Measurements from ENCODE around the gene CD47.

Gene CD47

DNA sequence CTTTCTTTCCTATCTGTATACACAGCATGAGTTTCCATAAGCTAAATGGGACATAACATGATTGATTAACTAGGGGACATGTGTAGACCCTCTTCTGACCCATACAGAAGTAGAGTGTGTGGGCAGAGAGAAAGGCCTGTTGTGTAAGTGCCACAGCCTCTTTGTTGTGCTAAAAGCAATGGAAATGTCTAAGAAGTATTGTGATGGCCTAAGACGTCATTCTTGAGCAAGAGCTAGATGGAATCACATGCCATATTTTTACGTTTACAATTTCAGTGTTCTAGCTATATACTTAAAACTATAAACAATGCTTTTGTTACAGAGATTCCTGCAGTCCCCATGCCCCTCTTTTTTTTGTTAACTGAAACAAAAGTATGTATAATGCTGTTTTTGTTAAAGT, 61.9 kb downstream of the CD47 start:
- Histone ChIP-seq H3K4me1 (ENCODE audit: control insufficient read depth, insufficient read depth, low read length) (peaks cover 4% of the 10 kb centered on the region; the same call in 1 of the 2 replicates), H3K9me3 (ENCODE audit: control insufficient read depth, insufficient read depth, low read depth, low read length) (peaks cover 10% of the 10 kb centered on the region; the same call in 1 of the 2 replicates), H3K27ac (ENCODE audit: low read depth, low read length) (no peak overlapping the region)

DNA sequence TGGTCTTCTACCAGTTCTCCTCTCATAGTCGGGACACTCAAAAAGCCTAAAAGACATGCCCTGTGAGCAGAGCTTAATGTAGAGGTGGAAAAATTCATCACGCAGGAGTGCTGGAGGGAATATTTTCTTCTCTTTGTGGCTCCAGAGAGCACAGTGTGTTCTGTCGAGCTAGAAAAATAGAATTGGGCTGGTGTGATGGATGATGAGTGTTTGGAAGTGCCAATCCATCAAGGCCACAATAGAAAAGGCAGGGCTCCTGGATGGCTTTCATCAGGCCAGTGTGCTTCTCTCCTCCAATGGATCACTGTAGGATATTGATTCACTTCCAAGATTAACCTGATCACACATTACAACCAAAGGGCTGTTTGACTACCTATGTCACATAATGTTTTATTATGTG, 65.7 kb downstream of the CD47 start:
- H3K9me3 ChIP-seq (ENCODE audit: control insufficient read depth, insufficient read depth, low read depth, low read length), result peaks cover 11% of the 10 kb centered on the region; the same call in 1 of the 2 replicates
- H3K4me1 ChIP-seq (ENCODE audit: control insufficient read depth, insufficient read depth, low read length), result peaks cover 10% of the 10 kb centered on the region
- no peak overlapping the region for H3K4me3 ChIP-seq (ENCODE audit: low read depth, low read length)
- no peaks in the 10 kb centered on the region for H3K27me3 ChIP-seq (ENCODE audit: control insufficient read depth, insufficient read depth, low read length)
- H3K9ac ChIP-seq (ENCODE audit: low read length), result no peak overlapping the region
- H3K27ac ChIP-seq (ENCODE audit: low read depth, low read length), result no peak overlapping the region
- H3K36me3 ChIP-seq (ENCODE audit: control insufficient read depth, insufficient read depth, low read length), result no peaks in the 10 kb centered on the region

More for the DNA sequence above, 61.9 kb downstream of the CD47 start:
- no peaks in the 10 kb centered on the region for H3K36me3 ChIP-seq (ENCODE audit: control insufficient read depth, insufficient read depth, low read length)
- H3K9ac ChIP-seq (ENCODE audit: low read length), result no peak overlapping the region
- H3K27me3 ChIP-seq (ENCODE audit: control insufficient read depth, insufficient read depth, low read length), result no peaks in the 10 kb centered on the region
- H3K4me3 ChIP-seq (ENCODE audit: low read depth, low read length), result no peak overlapping the region

DNA sequence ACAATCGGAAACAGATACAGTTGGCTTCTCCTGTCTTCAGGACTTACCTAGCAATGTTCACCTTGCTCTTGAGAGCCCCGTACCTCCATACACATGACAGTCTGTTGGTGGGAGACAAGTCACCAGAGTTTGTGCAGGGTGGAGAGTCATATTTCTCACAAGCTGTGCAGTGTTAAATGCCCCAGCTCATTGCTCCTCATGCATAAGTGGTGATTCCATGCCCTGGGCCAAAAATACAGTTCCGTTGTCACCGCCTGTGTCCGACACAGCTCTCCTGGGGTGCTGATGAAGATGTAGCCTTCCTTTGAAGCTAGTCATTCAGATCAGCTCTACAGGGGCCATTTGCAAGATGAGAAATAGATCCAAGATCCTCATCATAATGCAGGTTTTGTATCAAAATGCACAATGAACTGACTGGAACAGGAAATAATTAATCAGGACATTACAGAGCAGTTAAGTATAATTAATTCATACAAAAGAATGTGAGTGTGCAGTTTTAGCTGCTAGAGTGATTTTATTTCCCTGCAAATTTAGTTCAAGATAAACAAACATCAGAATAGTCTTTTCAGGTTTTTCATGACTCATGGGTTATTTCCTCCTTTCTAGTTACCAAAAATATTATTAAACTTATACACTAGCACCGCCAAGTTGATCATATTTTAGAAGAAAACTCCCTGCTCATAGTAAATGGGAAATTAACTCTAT, 66.5 kb downstream of the CD47 start:
- H3K9ac ChIP-seq (ENCODE audit: low read length), result no peak overlapping the region
- peaks cover 11% of the 10 kb centered on the region; the same call in 1 of the 2 replicates for H3K9me3 ChIP-seq (ENCODE audit: control insufficient read depth, insufficient read depth, low read depth, low read length)
- peaks cover 10% of the 10 kb centered on the region for H3K4me1 ChIP-seq (ENCODE audit: control insufficient read depth, insufficient read depth, low read length)
- H3K27me3 ChIP-seq (ENCODE audit: control insufficient read depth, insufficient read depth, low read length), result no peaks in the 10 kb centered on the region
- no peaks in the 10 kb centered on the region for H3K36me3 ChIP-seq (ENCODE audit: control insufficient read depth, insufficient read depth, low read length)
- H3K4me3 ChIP-seq (ENCODE audit: low read depth, low read length), result no peak overlapping the region
- H3K27ac ChIP-seq (ENCODE audit: low read depth, low read length), result no peak overlapping the region

DNA sequence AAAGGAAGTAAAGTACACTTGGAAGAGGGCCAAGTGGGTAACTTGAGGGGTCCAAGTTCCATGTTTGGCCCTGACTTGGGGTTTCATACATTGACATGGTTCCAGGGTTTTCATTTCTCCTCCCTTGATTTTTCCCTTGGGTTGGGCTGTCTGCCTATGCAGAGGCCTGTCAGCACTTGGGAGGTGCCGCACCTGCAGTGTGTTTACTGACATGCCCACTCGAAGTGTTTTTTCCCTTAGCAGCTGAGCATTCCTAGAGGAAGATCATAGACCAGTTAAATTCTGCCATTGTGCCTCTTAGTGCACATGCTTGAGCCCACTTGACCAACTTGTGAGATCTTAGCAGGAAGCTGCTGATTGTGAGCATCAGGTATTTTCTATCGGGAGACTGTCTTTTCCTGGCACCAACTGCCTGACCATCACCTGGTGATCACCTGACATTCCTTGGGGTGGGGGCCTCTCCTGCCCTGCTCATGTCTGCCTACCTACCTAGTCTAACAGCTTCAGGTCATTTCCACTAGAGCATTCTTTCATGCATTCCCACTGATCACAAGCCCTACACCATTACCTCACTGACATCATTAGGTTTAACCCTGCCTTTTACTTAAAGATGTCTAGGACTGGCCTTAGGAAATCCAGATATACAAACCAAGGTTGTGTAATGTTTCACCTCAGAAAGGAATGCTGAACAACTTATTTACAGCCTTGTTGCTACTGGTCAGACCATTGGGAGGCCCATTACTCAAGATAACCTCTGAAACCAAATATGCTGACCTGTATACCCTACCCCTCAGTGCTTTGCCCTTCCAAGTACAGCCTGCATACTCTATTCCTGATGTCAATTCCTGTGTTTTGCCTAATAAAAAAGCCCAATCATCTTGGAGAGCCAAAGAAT, 68.3 kb downstream of the CD47 start:
- Histone ChIP-seq H3K27me3 (ENCODE audit: control insufficient read depth, insufficient read depth, low read length) (no peaks in the 10 kb centered on the region), H3K9me3 (ENCODE audit: control insufficient read depth, insufficient read depth, low read depth, low read length) (peaks cover 9% of the 10 kb centered on the region; the same call in 1 of the 2 replicates), H3K4me3 (ENCODE audit: low read depth, low read length) (no peak overlapping the region), H3K27ac (ENCODE audit: low read depth, low read length) (no peak overlapping the region), H3K36me3 (ENCODE audit: control insufficient read depth, insufficient read depth, low read length) (no peaks in the 10 kb centered on the region), H3K4me1 (ENCODE audit: control insufficient read depth, insufficient read depth, low read length) (peaks cover 9% of the 10 kb centered on the region), H3K9ac (ENCODE audit: low read length) (no peak overlapping the region)

DNA sequence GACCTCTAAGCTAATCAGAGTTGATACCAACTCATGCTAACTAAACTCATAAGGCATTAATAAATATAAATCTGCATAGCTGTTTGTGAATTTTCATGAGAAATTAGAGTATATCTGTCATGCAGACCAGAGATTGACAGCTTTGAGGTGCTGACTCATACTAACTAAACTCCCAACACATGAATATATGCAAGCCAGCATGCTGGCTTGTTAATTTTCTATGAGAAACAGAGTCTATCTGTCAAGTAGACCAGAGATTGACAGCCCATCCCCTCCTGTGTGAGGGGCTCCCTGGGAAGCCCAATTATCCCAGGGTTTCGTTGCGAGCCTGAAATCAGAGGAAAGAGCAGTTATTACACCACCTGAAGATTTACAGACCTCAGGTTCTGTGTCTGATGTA, 69.3 kb downstream of the CD47 start:
- 0 out of 2 replicates have a peak, but pooled peaks cover 5% of the 10 kb centered on the region for H3K9me3 ChIP-seq (ENCODE audit: control insufficient read depth, insufficient read depth, low read depth, low read length)
- no peaks in the 10 kb centered on the region for H3K27me3 ChIP-seq (ENCODE audit: control insufficient read depth, insufficient read depth, low read length)
- H3K4me1 ChIP-seq (ENCODE audit: control insufficient read depth, insufficient read depth, low read length), result peaks cover 9% of the 10 kb centered on the region

DNA sequence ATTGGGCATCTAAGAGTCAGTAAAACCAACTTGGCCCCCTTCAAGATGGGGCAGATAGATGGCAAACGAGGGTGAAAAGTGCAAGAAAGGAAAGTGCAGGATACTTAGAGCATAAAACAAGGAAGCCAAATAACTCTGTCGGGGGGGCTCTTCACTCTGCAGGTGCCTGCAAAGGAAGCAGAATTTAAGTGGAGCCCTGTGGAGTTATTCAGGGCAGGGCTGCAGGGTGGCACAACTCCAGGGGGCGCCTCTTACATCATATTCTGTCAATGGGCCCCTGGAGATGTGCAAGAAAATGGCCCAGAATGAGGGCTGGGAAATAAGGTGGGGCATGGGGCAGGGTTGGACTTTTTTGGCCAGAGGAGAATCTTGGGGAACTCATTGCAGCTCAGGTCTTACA, 69.7 kb downstream of the CD47 start:
- H3K9ac ChIP-seq (ENCODE audit: low read length), result no peak overlapping the region
- no peaks in the 10 kb centered on the region for H3K27me3 ChIP-seq (ENCODE audit: control insufficient read depth, insufficient read depth, low read length)
- no peaks in the 10 kb centered on the region for H3K36me3 ChIP-seq (ENCODE audit: control insufficient read depth, insufficient read depth, low read length)
- H3K4me1 ChIP-seq (ENCODE audit: control insufficient read depth, insufficient read depth, low read length), result peaks cover 9% of the 10 kb centered on the region
- 0 out of 2 replicates have a peak, but pooled peaks cover 5% of the 10 kb centered on the region for H3K9me3 ChIP-seq (ENCODE audit: control insufficient read depth, insufficient read depth, low read depth, low read length)
- H3K27ac ChIP-seq (ENCODE audit: low read depth, low read length), result no peak overlapping the region
- no peak overlapping the region for H3K4me3 ChIP-seq (ENCODE audit: low read depth, low read length)

More for the DNA sequence above, 69.3 kb downstream of the CD47 start:
- H3K27ac ChIP-seq (ENCODE audit: low read depth, low read length), result no peak overlapping the region
- H3K36me3 ChIP-seq (ENCODE audit: control insufficient read depth, insufficient read depth, low read length), result no peaks in the 10 kb centered on the region
- no peak overlapping the region for H3K4me3 ChIP-seq (ENCODE audit: low read depth, low read length)
- H3K9ac ChIP-seq (ENCODE audit: low read length), result no peak overlapping the region

DNA sequence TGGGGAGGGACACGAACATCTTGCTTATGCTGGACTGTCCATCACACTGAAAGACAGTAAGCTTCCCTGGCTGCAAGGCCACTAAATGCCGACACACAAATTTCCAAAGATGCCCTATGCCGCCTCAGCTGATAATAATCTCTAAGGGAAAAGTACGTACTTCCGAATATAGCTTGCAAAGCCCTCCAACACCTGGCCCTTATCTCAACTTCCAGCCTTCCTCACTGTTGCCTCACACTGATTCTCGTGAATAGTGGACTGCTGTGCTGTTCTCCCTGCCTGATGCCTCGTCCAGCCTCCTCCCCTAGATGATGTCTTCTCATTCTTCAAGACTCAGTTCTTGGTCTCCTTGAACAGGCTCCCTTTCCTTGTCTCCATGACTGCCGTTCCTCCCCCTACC, 72.3 kb downstream of the CD47 start:
- Histone ChIP-seq H3K27ac (ENCODE audit: low read depth, low read length) (no peak overlapping the region), H3K36me3 (ENCODE audit: control insufficient read depth, insufficient read depth, low read length) (no peaks in the 10 kb centered on the region), H3K9ac (ENCODE audit: low read length) (no peak overlapping the region), H3K4me3 (ENCODE audit: low read depth, low read length) (no peak overlapping the region), H3K27me3 (ENCODE audit: control insufficient read depth, insufficient read depth, low read length) (no peaks in the 10 kb centered on the region), H3K9me3 (ENCODE audit: control insufficient read depth, insufficient read depth, low read depth, low read length) (no peaks in the 10 kb centered on the region), H3K4me1 (ENCODE audit: control insufficient read depth, insufficient read depth, low read length) (peaks cover 9% of the 10 kb centered on the region)

DNA sequence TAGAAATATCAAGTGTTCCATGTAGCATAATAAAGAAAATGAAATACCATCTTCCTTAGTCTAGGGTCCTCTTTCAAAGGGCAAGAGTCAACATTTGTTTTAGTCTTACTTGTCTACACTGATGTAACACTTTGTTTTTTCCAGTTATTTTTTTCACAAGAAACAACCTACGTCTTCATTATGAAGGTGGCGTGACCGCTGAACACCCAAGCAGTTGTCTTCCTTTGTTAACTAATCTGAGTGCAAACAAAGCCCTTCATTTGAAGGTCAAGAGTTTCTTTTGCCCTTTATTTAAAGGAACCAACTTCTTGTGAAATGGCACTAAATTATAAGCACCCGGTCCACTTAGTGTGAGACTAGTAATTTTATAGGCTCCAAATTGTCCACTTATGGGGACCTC, 73.2 kb downstream of the CD47 start:
- Histone ChIP-seq H3K9ac (ENCODE audit: low read length) (no peak overlapping the region), H3K36me3 (ENCODE audit: control insufficient read depth, insufficient read depth, low read length) (no peaks in the 10 kb centered on the region), H3K27me3 (ENCODE audit: control insufficient read depth, insufficient read depth, low read length) (no peaks in the 10 kb centered on the region), H3K9me3 (ENCODE audit: control insufficient read depth, insufficient read depth, low read depth, low read length) (no peaks in the 10 kb centered on the region), H3K4me3 (ENCODE audit: low read depth, low read length) (no peak overlapping the region), H3K4me1 (ENCODE audit: control insufficient read depth, insufficient read depth, low read length) (peaks cover 9% of the 10 kb centered on the region), H3K27ac (ENCODE audit: low read depth, low read length) (no peak overlapping the region)

DNA sequence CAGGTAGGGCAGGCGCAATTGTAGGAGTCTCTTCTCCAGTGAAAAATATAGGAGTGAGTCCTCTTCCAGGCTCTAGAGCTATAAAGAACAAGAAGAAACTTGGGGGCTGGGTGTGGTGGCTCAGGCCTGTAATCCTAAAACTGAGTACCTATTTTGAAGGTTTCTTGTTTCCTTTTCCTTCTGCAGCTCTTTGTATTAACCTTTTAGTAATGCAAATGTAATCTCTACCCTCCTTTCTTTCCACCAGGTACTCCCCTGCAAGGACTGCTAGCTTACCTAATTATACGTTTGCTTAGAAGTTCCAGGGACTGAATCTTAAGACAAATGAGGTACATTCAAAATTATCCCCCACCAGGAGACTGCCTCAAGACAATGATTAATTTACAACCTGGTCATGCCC, 75.9 kb downstream of the CD47 start:
- no peak overlapping the region for H3K9ac ChIP-seq (ENCODE audit: low read length)
- no peak overlapping the region for H3K27ac ChIP-seq (ENCODE audit: low read depth, low read length)
- no peaks in the 10 kb centered on the region for H3K27me3 ChIP-seq (ENCODE audit: control insufficient read depth, insufficient read depth, low read length)
- no peak overlapping the region for H3K4me3 ChIP-seq (ENCODE audit: low read depth, low read length)
- H3K36me3 ChIP-seq (ENCODE audit: control insufficient read depth, insufficient read depth, low read length), result no peaks in the 10 kb centered on the region
- peaks cover 4% of the 10 kb centered on the region; the same call in 1 of the 2 replicates for H3K4me1 ChIP-seq (ENCODE audit: control insufficient read depth, insufficient read depth, low read length)
- H3K9me3 ChIP-seq (ENCODE audit: control insufficient read depth, insufficient read depth, low read depth, low read length), result no peaks in the 10 kb centered on the region

DNA sequence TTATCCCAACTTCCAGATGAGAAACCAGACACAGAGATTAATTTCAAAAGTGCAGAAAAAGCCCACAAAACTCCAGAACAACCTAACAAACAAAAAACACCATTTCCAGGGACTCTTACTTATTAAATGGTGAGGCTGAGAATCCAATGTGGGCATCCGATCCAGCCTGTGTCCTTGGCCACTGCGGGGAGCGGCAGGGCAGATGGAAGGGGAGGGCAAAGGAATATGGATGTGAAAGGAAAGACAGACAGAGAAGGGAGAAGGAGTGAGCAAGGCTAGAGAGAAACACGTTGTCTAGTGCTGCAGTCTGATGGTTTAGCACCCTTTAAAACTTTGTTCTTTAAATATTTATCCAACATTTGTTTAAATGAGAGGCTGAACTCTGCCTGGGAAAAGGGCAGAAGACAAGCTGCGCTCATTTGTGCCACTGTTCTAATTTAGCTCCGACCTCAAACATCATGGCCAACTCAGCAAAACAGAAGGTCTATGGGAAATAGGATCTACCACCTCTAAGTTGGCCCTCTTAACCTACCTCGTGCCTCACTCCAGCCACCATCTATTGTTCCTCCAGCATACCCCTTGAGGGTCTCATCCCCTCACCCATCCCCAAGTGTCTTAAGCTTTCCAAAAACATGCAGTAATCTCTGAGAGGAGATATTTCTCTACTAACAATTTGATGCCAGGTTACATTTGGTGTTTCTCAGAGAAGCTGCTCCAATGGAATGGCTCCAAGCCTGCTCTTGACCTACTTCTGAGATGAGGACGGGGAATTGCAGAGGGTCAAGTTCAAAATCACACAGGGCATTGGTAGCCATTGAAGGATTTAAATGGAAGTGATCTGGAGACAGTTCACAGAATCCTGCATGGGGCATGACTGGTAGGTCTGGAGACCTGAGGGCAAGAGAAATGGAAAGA, 77.4 kb downstream of the CD47 start:
- Histone ChIP-seq H3K4me1 (ENCODE audit: control insufficient read depth, insufficient read depth, low read length) (peaks cover 4% of the 10 kb centered on the region; the same call in 1 of the 2 replicates), H3K9me3 (ENCODE audit: control insufficient read depth, insufficient read depth, low read depth, low read length) (no peaks in the 10 kb centered on the region)

More for the DNA sequence above, 77.4 kb downstream of the CD47 start:
- Histone ChIP-seq H3K27ac (ENCODE audit: low read depth, low read length) (no peak overlapping the region), H3K9ac (ENCODE audit: low read length) (no peak overlapping the region), H3K27me3 (ENCODE audit: control insufficient read depth, insufficient read depth, low read length) (no peaks in the 10 kb centered on the region), H3K4me3 (ENCODE audit: low read depth, low read length) (no peak overlapping the region), H3K36me3 (ENCODE audit: control insufficient read depth, insufficient read depth, low read length) (no peaks in the 10 kb centered on the region)

All from HUES6 (cell line).